SK-N-SH treated with all-trans-retinoic acid at 6 μM for 48 hours (cell line): ENCODE data around the gene YJEFN3.

Experiments
- ARNTL ChIP-seq: fragments of 450-650 bp; formaldehyde crosslinking; IDR thresholded peaks from 2 replicates; pipeline ENCODE4 v1.5.0; 2020; ENCODE audit warnings: low read depth, mild to moderate bottlenecking, moderate library complexity, borderline replicate concordance
- CSDC2 ChIP-seq: fragments of 250-450 bp; sonication (Bioruptor Pico); IDR thresholded peaks from 2 replicates; pipeline ENCODE4 v1.5.0; 2020; ENCODE audit warnings: mild to moderate bottlenecking, moderate library complexity
- GLIS3 ChIP-seq: fragments of 250-450 bp; sonication (Bioruptor Pico); IDR thresholded peaks from 2 replicates; pipeline ENCODE4 v1.5.0; 2020; ENCODE audit warnings: mild to moderate bottlenecking, moderate library complexity
- ISL1 ChIP-seq: fragments of 250-450 bp; sonication (Bioruptor Pico); IDR thresholded peaks from 2 replicates; pipeline ENCODE4 v2.1.2; 2022; ENCODE audit warnings: mild to moderate bottlenecking, moderate library complexity
- OSR1 ChIP-seq: fragments of 250-450 bp; sonication (Bioruptor Pico); IDR thresholded peaks from 2 replicates; pipeline ENCODE4 v1.8.0; 2022; ENCODE audit warnings: moderate library complexity, mild to moderate bottlenecking, inconsistent platforms
- RARB ChIP-seq: fragments of 250-450 bp; sonication (Bioruptor Pico); IDR thresholded peaks from 2 replicates; pipeline ENCODE4 v1.8.0; 2021; ENCODE audit warnings: mild to moderate bottlenecking, moderate library complexity
- ZFP3 ChIP-seq: fragments of 250-450 bp; sonication (Bioruptor Pico); IDR thresholded peaks from 2 replicates; pipeline ENCODE4 v1.5.0; 2020; ENCODE audit warnings: mild to moderate bottlenecking, moderate library complexity
- ZFP30 ChIP-seq: fragments of 450-650 bp; formaldehyde crosslinking; IDR thresholded peaks from 2 replicates; pipeline ENCODE4 v1.5.0; 2022; ENCODE audit warnings: mild to moderate bottlenecking, moderate library complexity
- ZNF565 ChIP-seq: fragments of 450-650 bp; formaldehyde crosslinking; conservative IDR thresholded peaks from 2 replicates; pipeline ENCODE4 v1.5.0; 2020; ENCODE audit warnings: low read depth, mild to moderate bottlenecking, moderate library complexity
- ZNF8 ChIP-seq: fragments of 450-650 bp; formaldehyde crosslinking; IDR thresholded peaks from 2 replicates; pipeline ENCODE4 v1.5.0; 2020; ENCODE audit warnings: mild to moderate bottlenecking, moderate library complexity
- TF ChIP-seq, protein P1 (sequence below): fragments of 250-450 bp; sonication (Bioruptor Pico); IDR thresholded peaks from 2 replicates; pipeline ENCODE4 v1.8.0; 2020; ENCODE audit warnings: mild to moderate bottlenecking, moderate library complexity, borderline replicate concordance
- TF ChIP-seq, protein P2 (sequence below): fragments of 250-450 bp; sonication (Bioruptor Pico); IDR thresholded peaks from 2 replicates; pipeline ENCODE4 v1.5.0; 2020; ENCODE audit warnings: mild to moderate bottlenecking, moderate library complexity
- TF ChIP-seq, protein P3 (sequence below): fragments of 250-450 bp; sonication (Bioruptor Pico); IDR thresholded peaks from 2 replicates; pipeline ENCODE4 v1.5.1; 2020; ENCODE audit warnings: low read depth, mild to moderate bottlenecking, moderate library complexity
- TF ChIP-seq, protein P4 (sequence below): fragments of 250-450 bp; sonication (Bioruptor Pico); IDR thresholded peaks from 2 replicates; pipeline ENCODE4 v1.8.0; 2021; ENCODE audit warnings: low read depth, mild to moderate bottlenecking, moderate library complexity, borderline replicate concordance

DNA sequence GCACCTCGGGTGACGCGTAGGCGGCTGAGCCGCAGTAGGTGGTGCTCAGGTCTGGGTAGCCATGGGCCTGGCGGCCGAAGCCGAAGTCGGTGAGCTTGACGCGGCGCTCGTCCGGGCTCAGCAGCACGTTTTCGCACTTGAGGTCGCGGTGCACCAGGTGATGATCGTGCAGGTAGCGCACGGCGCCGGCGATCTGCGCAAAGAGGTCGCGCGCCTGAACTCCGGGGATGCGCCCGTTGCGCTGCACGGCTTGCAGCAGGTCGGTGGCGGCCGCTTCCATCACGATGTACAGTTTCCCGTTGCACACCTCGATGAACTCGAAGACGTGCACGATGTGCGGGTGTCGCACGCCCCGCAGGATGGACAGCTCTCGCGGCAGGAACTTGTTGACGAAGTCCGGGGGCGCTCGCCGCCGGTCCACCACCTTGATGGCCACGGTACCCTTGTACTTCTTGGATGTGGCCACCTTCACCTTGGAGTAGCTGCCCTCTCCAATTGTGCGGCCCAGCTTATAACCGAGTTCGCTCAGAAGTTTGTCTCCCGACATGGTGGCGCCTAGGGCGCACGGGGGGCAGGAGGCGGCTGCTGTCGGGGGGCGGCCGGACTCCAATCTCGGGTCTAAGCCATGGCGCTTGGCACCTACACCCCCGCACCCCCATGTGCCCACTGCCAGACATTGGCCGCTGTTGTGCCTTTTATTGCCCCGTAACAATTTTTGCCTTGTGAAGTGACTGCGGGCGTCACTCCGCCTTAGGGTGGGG lies 13.7 kb upstream of the YJEFN3 start, which contains the start of gene TSSK6:
- TF ChIP-seq ZFP30 (CRISPR knock-in tag) (no peak), GLIS3 (CRISPR knock-in tag) (no peak), ISL1 (CRISPR knock-in tag) (no peak), OSR1 (no peak), ZFP3 (CRISPR knock-in tag) (no peak), ZNF8 (no peak), ARNTL (CRISPR knock-in tag) (no peak), RARB (CRISPR knock-in tag) (no peak), CSDC2 (no peak), ZNF565 (no peak)
- TF ChIP-seq, protein P1, sequence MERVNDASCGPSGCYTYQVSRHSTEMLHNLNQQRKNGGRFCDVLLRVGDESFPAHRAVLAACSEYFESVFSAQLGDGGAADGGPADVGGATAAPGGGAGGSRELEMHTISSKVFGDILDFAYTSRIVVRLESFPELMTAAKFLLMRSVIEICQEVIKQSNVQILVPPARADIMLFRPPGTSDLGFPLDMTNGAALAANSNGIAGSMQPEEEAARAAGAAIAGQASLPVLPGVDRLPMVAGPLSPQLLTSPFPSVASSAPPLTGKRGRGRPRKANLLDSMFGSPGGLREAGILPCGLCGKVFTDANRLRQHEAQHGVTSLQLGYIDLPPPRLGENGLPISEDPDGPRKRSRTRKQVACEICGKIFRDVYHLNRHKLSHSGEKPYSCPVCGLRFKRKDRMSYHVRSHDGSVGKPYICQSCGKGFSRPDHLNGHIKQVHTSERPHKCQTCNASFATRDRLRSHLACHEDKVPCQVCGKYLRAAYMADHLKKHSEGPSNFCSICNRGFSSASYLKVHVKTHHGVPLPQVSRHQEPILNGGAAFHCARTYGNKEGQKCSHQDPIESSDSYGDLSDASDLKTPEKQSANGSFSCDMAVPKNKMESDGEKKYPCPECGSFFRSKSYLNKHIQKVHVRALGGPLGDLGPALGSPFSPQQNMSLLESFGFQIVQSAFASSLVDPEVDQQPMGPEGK (CRISPR knock-in tag): no peak
- TF ChIP-seq, protein P2, sequence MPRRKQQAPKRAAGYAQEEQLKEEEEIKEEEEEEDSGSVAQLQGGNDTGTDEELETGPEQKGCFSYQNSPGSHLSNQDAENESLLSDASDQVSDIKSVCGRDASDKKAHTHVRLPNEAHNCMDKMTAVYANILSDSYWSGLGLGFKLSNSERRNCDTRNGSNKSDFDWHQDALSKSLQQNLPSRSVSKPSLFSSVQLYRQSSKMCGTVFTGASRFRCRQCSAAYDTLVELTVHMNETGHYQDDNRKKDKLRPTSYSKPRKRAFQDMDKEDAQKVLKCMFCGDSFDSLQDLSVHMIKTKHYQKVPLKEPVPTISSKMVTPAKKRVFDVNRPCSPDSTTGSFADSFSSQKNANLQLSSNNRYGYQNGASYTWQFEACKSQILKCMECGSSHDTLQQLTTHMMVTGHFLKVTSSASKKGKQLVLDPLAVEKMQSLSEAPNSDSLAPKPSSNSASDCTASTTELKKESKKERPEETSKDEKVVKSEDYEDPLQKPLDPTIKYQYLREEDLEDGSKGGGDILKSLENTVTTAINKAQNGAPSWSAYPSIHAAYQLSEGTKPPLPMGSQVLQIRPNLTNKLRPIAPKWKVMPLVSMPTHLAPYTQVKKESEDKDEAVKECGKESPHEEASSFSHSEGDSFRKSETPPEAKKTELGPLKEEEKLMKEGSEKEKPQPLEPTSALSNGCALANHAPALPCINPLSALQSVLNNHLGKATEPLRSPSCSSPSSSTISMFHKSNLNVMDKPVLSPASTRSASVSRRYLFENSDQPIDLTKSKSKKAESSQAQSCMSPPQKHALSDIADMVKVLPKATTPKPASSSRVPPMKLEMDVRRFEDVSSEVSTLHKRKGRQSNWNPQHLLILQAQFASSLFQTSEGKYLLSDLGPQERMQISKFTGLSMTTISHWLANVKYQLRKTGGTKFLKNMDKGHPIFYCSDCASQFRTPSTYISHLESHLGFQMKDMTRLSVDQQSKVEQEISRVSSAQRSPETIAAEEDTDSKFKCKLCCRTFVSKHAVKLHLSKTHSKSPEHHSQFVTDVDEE (CRISPR knock-in tag): no peak
- TF ChIP-seq, protein P3, sequence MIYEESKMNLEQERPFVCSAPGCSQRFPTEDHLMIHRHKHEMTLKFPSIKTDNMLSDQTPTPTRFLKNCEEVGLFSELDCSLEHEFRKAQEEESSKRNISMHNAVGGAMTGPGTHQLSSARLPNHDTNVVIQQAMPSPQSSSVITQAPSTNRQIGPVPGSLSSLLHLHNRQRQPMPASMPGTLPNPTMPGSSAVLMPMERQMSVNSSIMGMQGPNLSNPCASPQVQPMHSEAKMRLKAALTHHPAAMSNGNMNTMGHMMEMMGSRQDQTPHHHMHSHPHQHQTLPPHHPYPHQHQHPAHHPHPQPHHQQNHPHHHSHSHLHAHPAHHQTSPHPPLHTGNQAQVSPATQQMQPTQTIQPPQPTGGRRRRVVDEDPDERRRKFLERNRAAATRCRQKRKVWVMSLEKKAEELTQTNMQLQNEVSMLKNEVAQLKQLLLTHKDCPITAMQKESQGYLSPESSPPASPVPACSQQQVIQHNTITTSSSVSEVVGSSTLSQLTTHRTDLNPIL (CRISPR knock-in tag): no peak
- TF ChIP-seq, protein P4, sequence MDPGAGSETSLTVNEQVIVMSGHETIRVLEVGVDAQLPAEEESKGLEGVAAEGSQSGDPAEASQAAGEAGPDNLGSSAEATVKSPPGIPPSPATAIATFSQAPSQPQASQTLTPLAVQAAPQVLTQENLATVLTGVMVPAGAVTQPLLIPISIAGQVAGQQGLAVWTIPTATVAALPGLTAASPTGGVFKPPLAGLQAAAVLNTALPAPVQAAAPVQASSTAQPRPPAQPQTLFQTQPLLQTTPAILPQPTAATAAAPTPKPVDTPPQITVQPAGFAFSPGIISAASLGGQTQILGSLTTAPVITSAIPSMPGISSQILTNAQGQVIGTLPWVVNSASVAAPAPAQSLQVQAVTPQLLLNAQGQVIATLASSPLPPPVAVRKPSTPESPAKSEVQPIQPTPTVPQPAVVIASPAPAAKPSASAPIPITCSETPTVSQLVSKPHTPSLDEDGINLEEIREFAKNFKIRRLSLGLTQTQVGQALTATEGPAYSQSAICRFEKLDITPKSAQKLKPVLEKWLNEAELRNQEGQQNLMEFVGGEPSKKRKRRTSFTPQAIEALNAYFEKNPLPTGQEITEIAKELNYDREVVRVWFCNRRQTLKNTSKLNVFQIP (CRISPR knock-in tag): no peak
